Mesenchymal stem cell (in vitro differentiated cells and primary cell): ENCODE data around the gene NAP1L4.

Experiments
- DNase-seq: peaks from one replicate; pipeline ENCODE4 v3.0.0-alpha.2; 2013
- H2AFZ ChIP-seq: one replicate; pipeline ENCODE4 v1.6.1; 2013; ENCODE audit warnings: low read depth, mild to moderate bottlenecking, control low read depth, inconsistent platforms, low read length, moderate library complexity
- H2AK5ac ChIP-seq: 2 replicates; pipeline ENCODE4 v1.6.1; 2013; ENCODE audit warnings: low read length, moderate library complexity, mild to moderate bottlenecking, inconsistent platforms; ENCODE audit not compliant: severe bottlenecking
- H2BK120ac ChIP-seq: one replicate; pipeline ENCODE4 v1.6.1; 2013; ENCODE audit warnings: low read depth, mild to moderate bottlenecking, inconsistent platforms, low read length, moderate library complexity
- H2BK12ac ChIP-seq, 2 experiments: one replicate each; pipeline ENCODE4 v1.6.1; 2013; ENCODE audit warnings: inconsistent platforms in 2 of 2, low read length in 2 of 2, mild to moderate bottlenecking in 2 of 2, moderate library complexity in 2 of 2, control low read depth in 1 of 2
- H2BK15ac ChIP-seq: one replicate; pipeline ENCODE4 v1.6.1; 2013; ENCODE audit warnings: mild to moderate bottlenecking, low read depth, inconsistent platforms; ENCODE audit not compliant: poor library complexity, severe bottlenecking
- H2BK5ac ChIP-seq: 2 replicates; pipeline ENCODE4 v1.6.1; 2013; ENCODE audit warnings: low read depth, mild to moderate bottlenecking, low read length, control low read depth, inconsistent platforms; ENCODE audit not compliant: poor library complexity, severe bottlenecking
- H3K14ac ChIP-seq, 2 experiments: one replicate each; pipeline ENCODE4 v1.6.1; 2013; ENCODE audit warnings: inconsistent platforms in 2 of 2, low read length in 2 of 2, control low read depth in 1 of 2, mild to moderate bottlenecking in 1 of 2, moderate library complexity in 1 of 2
- H3K18ac ChIP-seq, 2 experiments: one replicate each; pipeline ENCODE4 v1.6.1; 2013; ENCODE audit warnings: inconsistent platforms in 2 of 2, low read length in 2 of 2, control low read depth in 1 of 2, low read depth in 1 of 2, mild to moderate bottlenecking in 1 of 2
- H3K23ac ChIP-seq, 2 experiments: one replicate each; pipeline ENCODE4 v1.6.1; 2013; ENCODE audit warnings: inconsistent platforms in 2 of 2, low read length in 2 of 2, mild to moderate bottlenecking in 2 of 2, moderate library complexity in 2 of 2, control low read depth in 1 of 2
- H3K27ac ChIP-seq: 2 replicates; pipeline ENCODE4 v1.5.1; 2013; ENCODE audit warnings: mild to moderate bottlenecking, moderate library complexity, low read length, control low read depth, inconsistent platforms; ENCODE audit not compliant: poor library complexity, severe bottlenecking
- H3K27me3 ChIP-seq, 2 experiments: 2 replicates each; pipeline versions ENCODE4 v1.6.1 to v1.7.0; 2013; ENCODE audit warnings: low read length in 2 of 2, mild to moderate bottlenecking in 2 of 2, moderate library complexity in 2 of 2, control low read depth in 1 of 2, inconsistent platforms in 1 of 2; ENCODE audit not compliant: control insufficient read depth in 1 of 2, insufficient read depth in 1 of 2
- H3K36me3 ChIP-seq, 2 experiments: 2 replicates each; pipeline versions ENCODE4 v1.6.1 to v1.7.0; 2013; ENCODE audit warnings: low read length in 2 of 2, control low read depth in 1 of 2, inconsistent platforms in 1 of 2, low read depth in 1 of 2, mild to moderate bottlenecking in 1 of 2; ENCODE audit not compliant: insufficient read depth in 2 of 2, control insufficient read depth in 1 of 2
- H3K4ac ChIP-seq, 2 experiments: one replicate each; pipeline ENCODE4 v1.6.1; 2013; ENCODE audit warnings: inconsistent platforms in 2 of 2, low read length in 2 of 2, mild to moderate bottlenecking in 2 of 2, moderate library complexity in 2 of 2, control low read depth in 1 of 2, low read depth in 1 of 2
- H3K4me1 ChIP-seq: 2 replicates; pipeline ENCODE4 v1.6.1; 2013; ENCODE audit warnings: low read depth, low read length, control low read depth; ENCODE audit not compliant: control insufficient read depth, insufficient read depth
- H3K4me2 ChIP-seq: 2 replicates; pipeline ENCODE4 v1.6.1; 2013; ENCODE audit warnings: low read length, mild to moderate bottlenecking, inconsistent platforms; ENCODE audit not compliant: poor library complexity, severe bottlenecking
- H3K4me3 ChIP-seq, 2 experiments: 2 replicates each; pipeline versions ENCODE4 v1.5.1 to v1.7.0; 2013; ENCODE audit warnings: low read length in 2 of 2, mild to moderate bottlenecking in 2 of 2, control low read depth in 1 of 2, low read depth in 1 of 2; ENCODE audit not compliant: insufficient read depth in 1 of 2
- H3K79me1 ChIP-seq: replicated peaks from 2 replicates; pipeline ENCODE4 v1.6.1; 2013; ENCODE audit warnings: mild to moderate bottlenecking, control low read depth, low read length, inconsistent platforms; ENCODE audit not compliant: poor library complexity, severe bottlenecking
- H3K9ac ChIP-seq: 2 replicates; pipeline ENCODE4 v1.7.0; 2013; ENCODE audit warnings: mild to moderate bottlenecking, low read length, moderate library complexity
- H3K9me3 ChIP-seq: 2 replicates; pipeline ENCODE4 v1.7.0; 2013; ENCODE audit warnings: mild to moderate bottlenecking, low read length; ENCODE audit not compliant: control insufficient read depth
- H4K8ac ChIP-seq: one replicate; pipeline ENCODE4 v1.6.1; 2013; ENCODE audit warnings: inconsistent platforms, mild to moderate bottlenecking, low read length, moderate library complexity
- H4K91ac ChIP-seq: one replicate; pipeline ENCODE4 v1.6.1; 2013; ENCODE audit warnings: mild to moderate bottlenecking, low read length, inconsistent platforms
- WGBS: methylation state at CpG from one replicate; pipeline ENCODE4 v1.1.7; 2013; ENCODE audit warnings: mixed read lengths; 5-methylcytosine and 5-hydroxymethylcytosine counted together

NAP1L4 gene

DNA sequence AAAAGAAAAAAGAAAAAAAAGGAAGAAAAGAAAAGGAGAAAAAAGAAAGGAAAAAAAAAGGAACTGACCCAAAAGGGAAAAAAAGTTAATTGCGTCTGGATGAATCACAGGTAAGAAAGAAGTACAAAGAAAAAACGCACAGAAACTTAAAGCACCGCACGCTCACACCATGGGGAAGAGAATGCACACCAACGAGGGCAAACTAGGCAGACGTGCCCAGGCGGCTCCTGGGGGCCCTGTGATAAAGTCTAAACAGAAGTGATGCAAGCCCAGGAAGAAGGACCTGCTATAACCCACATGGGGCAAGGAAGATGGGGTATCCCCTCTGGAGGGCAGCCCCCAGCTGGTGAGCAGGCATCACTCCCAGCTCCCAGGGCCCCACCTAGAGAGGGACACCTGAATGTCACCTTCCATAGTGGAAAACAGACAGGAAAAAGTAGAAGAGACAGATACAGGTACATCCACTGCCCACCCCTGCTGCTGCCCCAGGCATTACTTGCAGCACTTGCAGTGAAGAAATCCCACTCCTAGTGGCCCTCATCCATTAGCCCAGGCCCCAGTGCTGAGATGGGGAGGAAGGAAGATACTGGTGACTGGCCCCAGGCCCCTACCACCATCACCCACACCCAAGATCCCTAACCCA is 28.9 kb downstream of the NAP1L4 start:
- Histone ChIP-seq H3K4ac (no peak overlapping the region), H2BK120ac (no peak overlapping the region), H3K4me3 (no peak overlapping the region), H4K8ac (peak overlapping the region; percentile 9), H3K79me1 (peaks cover 40% of the 10 kb centered on the region), H3K9ac (no peak overlapping the region), H2AFZ (no peak overlapping the region), H3K27ac (no peak overlapping the region), H2BK12ac (no peak overlapping the region), H3K18ac (no peak overlapping the region), H4K91ac (no peak overlapping the region), H3K4me2 (no peak overlapping the region), H2BK15ac (no peak overlapping the region), H3K27me3 (no peaks in the 10 kb centered on the region), H2AK5ac (no peak overlapping the region), H3K14ac (no peak overlapping the region), H3K36me3 (peaks cover 56 to 94% of the 10 kb centered on the region in 2 experiments), H3K9me3 (no peaks in the 10 kb centered on the region), H3K4me1 (peaks cover 5% of the 10 kb centered on the region), H2BK5ac (no peak overlapping the region), H3K23ac (no peak overlapping the region)
- no peak for DNase-seq
- 93% methylated on average over 7 of the region's 7 CpGs for WGBS

GRCh38 chr11:2961080-2961479 is 31.0 kb downstream of the NAP1L4 start:
- Histone ChIP-seq H2BK12ac (no peak overlapping the region), H3K27ac (no peak overlapping the region), H3K9ac (no peak overlapping the region), H3K18ac (no peak overlapping the region), H3K4me3 (no peak overlapping the region), H2BK120ac (no peak overlapping the region), H2AK5ac (no peak overlapping the region), H2BK5ac (no peak overlapping the region), H3K14ac (no peak overlapping the region), H3K4ac (no peak overlapping the region), H3K23ac (no peak overlapping the region), H4K91ac (no peak overlapping the region), H4K8ac (no peak overlapping the region), H3K36me3 (peaks cover 48 to 97% of the 10 kb centered on the region in 2 experiments), H3K4me2 (no peak overlapping the region), H3K9me3 (no peaks in the 10 kb centered on the region), H2AFZ (no peak overlapping the region), H2BK15ac (no peak overlapping the region), H3K79me1 (peaks cover 37% of the 10 kb centered on the region), H3K4me1 (peaks cover 9% of the 10 kb centered on the region), H3K27me3 (no peaks in the 10 kb centered on the region)
- 92% methylated on average over 4 of the region's 5 CpGs for WGBS
- no peak for DNase-seq

DNA sequence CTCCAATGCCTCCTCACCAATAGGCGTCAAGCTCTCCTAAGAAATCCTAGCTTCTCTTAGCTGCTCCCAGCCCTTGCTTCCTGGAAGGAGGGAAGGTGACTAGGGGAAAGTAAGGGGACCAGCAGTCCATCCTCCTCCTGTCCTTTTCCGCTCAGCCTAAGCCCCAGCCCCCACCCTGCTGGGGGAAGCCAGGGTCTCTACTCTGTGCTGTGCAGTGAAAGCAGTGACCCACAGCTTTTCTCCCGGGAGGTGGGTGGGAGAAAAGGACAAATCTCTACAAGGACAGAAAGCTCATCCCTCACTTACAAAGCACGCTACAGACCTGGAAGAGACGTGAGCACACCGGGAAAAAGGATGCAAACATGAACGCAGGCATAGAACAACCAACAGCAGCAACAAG is 32.0 kb downstream of the NAP1L4 start:
- Histone ChIP-seq H3K36me3 (peaks cover 43 to 97% of the 10 kb centered on the region in 2 experiments), H3K4me2 (no peak overlapping the region), H2AK5ac (no peak overlapping the region), H3K9ac (no peak overlapping the region), H2BK15ac (no peak overlapping the region), H3K27me3 (no peaks in the 10 kb centered on the region), H3K18ac (no peak overlapping the region), H4K91ac (no peak overlapping the region), H2BK5ac (no peak overlapping the region), H3K4me3 (no peak overlapping the region), H2AFZ (no peak overlapping the region), H3K14ac (no peak overlapping the region), H3K79me1 (peaks cover 35% of the 10 kb centered on the region), H3K9me3 (no peaks in the 10 kb centered on the region), H3K4ac (no peak overlapping the region), H2BK120ac (no peak overlapping the region), H3K27ac (no peak overlapping the region), H3K4me1 (peaks cover 15% of the 10 kb centered on the region), H2BK12ac (no peak overlapping the region), H4K8ac (no peak overlapping the region), H3K23ac (no peak overlapping the region)
- WGBS: 98% methylated on average over 5 of the region's 7 CpGs
- DNase-seq: no peak

- Histone ChIP-seq H4K91ac (no peak overlapping the region), H3K18ac (no peak overlapping the region), H2BK5ac (no peak overlapping the region), H3K9ac (no peak overlapping the region), H2AFZ (no peak overlapping the region), H3K36me3 (peaks cover 39 to 97% of the 10 kb centered on the region in 2 experiments), H3K79me1 (peaks cover 24% of the 10 kb centered on the region), H3K4me1 (peaks cover 20% of the 10 kb centered on the region), H3K27me3 (no peaks in the 10 kb centered on the region), H2BK120ac (no peak overlapping the region), H3K14ac (no peak overlapping the region), H2BK12ac (no peak overlapping the region), H2BK15ac (no peak overlapping the region), H4K8ac (no peak overlapping the region), H3K27ac (no peak overlapping the region), H3K9me3 (no peaks in the 10 kb centered on the region), H3K23ac (no peak overlapping the region), H2AK5ac (no peak overlapping the region), H3K4me2 (no peak overlapping the region), H3K4ac (no peak overlapping the region), H3K4me3 (no peak overlapping the region)
- DNase-seq: no peak
- 94% methylated on average over 3 of the region's 3 CpGs for WGBS
Observed at GRCh38 chr11:2958251-2958650, 33.9 kb downstream of the NAP1L4 start.
